ENCODE data around the gene UBC. TPM values are rescaled to one million over a fixed set of nuclear protein-coding genes. Genes with fewer than 3 reads are reported as not detected.
A peak's percentile ranks its signal among the peaks of the same experiment; 100 is the strongest.

The UBC gene
- total RNA-seq, 1 donor from 2014 or later: 2,139 TPM

- TF ChIP-seq CTCF (IDR thresholded peaks at IDR 0.05; ENCODE audit: insufficient read depth, low read length, severe bottlenecking): no peak
- Histone ChIP-seq H3K27me3 (ENCODE audit: control insufficient read depth, insufficient read depth, low read length) (no peaks in the 10 kb centered on the region), H3K4me3 (ENCODE audit: low read depth, low read length) (no peak overlapping the region), H3K36me3 (ENCODE audit: control insufficient read depth, insufficient read depth, low read length) (no peaks in the 10 kb centered on the region)
- FAIRE-seq: no peak
- DNase-seq (ENCODE audit: low read depth): no peak
Observed at GRCh38 chr12:124866195-124866882, 48.1 kb downstream of the UBC start.

GRCh38 chr12:124865728-124866127, 48.7 kb downstream of the UBC start:
- no peak for FAIRE-seq
- no peak for DNase-seq (ENCODE audit: low read depth)
- H3K27me3 ChIP-seq (ENCODE audit: control insufficient read depth, insufficient read depth, low read length): no peaks in the 10 kb centered on the region
- H3K36me3 ChIP-seq (ENCODE audit: control insufficient read depth, insufficient read depth, low read length): no peaks in the 10 kb centered on the region
- TF ChIP-seq CTCF (IDR thresholded peaks at IDR 0.05; ENCODE audit: insufficient read depth, low read length, severe bottlenecking): no peak
- no peak overlapping the region for H3K4me3 ChIP-seq (ENCODE audit: low read depth, low read length)

GRCh38 chr12:124864326-124864752, 50.1 kb downstream of the UBC start:
- Histone ChIP-seq H3K4me3 (ENCODE audit: low read depth, low read length) (peak overlapping the region; percentile 69), H3K27me3 (ENCODE audit: control insufficient read depth, insufficient read depth, low read length) (no peaks in the 10 kb centered on the region), H3K36me3 (ENCODE audit: control insufficient read depth, insufficient read depth, low read length) (peaks cover 1% of the 10 kb centered on the region)
- no peak for FAIRE-seq
- no peak for DNase-seq (ENCODE audit: low read depth)
- TF ChIP-seq CTCF (IDR thresholded peaks at IDR 0.05; ENCODE audit: insufficient read depth, low read length, severe bottlenecking): no peak

GRCh38 chr12:124863416-124864325, 50.8 kb downstream of the UBC start, which contains the start of gene SCARB1:
SCARB1 (minus strand) TSS chr12:124863864; CDS start chr12:124863720, 144 bp downstream.
- DNase-seq (ENCODE audit: low read depth) (peak; percentile 38), FAIRE-seq (no peak)
- no peak for TF ChIP-seq CTCF (IDR thresholded peaks at IDR 0.05; ENCODE audit: insufficient read depth, low read length, severe bottlenecking)
- Histone ChIP-seq H3K27me3 (ENCODE audit: control insufficient read depth, insufficient read depth, low read length) (no peaks in the 10 kb centered on the region), H3K36me3 (ENCODE audit: control insufficient read depth, insufficient read depth, low read length) (peaks cover 1% of the 10 kb centered on the region), H3K4me3 (ENCODE audit: low read depth, low read length) (peak within 1 kb of the TSS; percentile 69)

- no peaks in the 10 kb centered on the region for H3K27me3 ChIP-seq (ENCODE audit: control insufficient read depth, insufficient read depth, low read length)
- FAIRE-seq (no peak), DNase-seq (ENCODE audit: low read depth) (peak; percentile 20)
- TF ChIP-seq CTCF (IDR thresholded peaks at IDR 0.05; ENCODE audit: insufficient read depth, low read length, severe bottlenecking): no peak
- peaks cover 1% of the 10 kb centered on the region for H3K36me3 ChIP-seq (ENCODE audit: control insufficient read depth, insufficient read depth, low read length)
- peak overlapping the region; percentile 69 for H3K4me3 ChIP-seq (ENCODE audit: low read depth, low read length)
Observed at GRCh38 chr12:124862768-124863415, 51.6 kb downstream of the UBC start.
